GM19395 (cell line): ENCODE data around the gene TCF12.

Experiments
- ATAC-seq: cut with Tn5 transposase; IDR thresholded peaks from one replicate; pipeline ENCODE4 v1.9.1; 2021; ENCODE audit warnings: mild to moderate bottlenecking, moderate library complexity; ENCODE audit not compliant: unreplicated experiment

The TCF12 gene

DNA sequence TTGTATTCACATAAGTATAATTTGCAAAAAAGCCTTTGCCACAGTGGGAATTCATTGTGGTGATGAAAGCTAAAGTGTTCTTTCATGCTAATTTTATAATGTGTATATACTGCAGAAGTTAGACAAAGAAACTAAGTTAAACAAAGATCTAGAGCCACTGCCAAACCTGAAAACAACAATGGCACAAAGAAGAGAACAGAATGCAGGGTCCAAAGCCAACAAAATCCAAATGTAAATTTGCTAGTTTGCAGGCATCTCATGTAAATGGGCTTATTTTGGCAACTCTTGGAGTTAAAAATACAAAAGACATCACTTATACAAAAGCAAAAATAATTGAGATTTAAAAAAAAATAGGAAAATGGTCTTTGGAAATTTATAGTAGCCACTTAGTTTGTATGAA, 123.0 kb downstream of the TCF12 start:
- ATAC-seq: no peak

DNA sequence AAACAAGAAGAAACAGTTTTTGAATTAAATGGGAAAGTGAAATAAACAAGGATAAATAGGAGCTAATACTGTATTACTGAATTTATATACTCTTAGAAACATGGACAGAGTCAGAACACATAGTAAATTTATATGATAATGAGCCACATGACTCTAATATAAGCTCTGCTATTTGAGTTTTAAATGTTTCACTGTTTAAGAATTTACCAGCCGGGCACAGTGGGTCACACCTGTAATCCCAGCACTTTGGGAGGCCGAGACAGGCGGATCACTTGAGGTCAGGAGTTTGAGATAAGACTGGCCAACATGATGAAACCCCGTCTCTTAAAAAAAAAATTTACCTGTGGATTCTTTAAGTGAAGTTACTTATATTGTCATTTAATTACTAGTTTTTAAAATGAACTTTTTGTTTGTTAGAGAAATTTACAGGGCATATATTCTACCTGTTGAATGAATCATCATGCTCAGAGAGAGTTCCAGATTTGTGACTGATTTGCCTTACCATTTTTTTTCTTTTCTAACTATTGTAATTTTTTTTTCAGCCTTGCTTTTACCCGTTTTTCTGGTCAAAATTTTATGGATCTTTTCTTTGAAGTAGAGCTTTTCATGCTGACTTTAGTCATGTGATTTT, 125.7 kb downstream of the TCF12 start:
- ATAC-seq: no peak

DNA sequence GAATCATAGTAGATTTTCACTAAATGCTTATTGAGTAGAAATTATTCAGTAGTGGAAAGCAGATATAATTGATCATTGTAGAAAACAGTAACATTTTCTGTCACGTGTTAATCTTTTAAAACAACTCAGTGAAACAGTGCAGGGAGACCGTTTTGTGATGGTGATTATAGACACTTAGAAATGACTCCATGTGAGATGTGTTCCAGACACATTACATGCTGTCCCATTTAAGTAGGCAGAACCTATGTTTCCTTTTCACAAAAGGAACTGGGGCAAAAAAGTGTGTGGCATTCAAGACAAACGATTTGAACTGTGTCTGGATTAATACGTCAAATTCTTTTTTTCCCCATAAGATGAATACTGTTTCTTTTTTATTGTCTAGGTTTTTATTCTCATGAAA, 126.5 kb downstream of the TCF12 start:
- ATAC-seq: no peak

DNA sequence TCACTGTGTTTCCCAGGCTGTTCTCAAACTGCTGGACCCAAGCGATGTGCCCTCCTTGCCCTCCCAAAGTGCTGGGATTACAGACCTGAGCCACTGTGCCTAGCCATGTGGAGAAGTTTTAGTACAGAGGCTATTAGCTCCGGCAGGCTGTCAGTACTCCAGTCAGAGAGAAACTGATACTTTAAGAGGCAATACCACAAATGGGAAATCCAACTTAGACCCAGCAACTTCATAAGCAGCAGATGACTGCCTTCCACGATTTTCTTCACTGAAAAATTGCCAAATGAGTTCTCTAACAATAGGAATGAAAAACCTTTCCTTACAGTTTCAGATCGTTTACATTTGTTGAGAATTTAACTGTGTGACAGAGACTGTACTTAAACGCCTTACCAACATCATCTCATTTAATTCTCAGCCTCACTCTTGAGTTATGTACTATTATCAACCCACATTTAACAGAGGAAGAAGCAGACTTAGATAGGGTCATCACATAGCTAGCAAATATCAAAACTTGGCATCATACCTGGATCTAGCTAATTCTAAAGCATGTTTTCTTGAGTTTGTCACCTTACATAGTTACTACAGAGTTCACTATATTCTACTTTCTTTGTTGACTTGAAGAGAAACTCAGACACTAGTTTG, 127.4 kb downstream of the TCF12 start:
- peak; percentile 96 for ATAC-seq

DNA sequence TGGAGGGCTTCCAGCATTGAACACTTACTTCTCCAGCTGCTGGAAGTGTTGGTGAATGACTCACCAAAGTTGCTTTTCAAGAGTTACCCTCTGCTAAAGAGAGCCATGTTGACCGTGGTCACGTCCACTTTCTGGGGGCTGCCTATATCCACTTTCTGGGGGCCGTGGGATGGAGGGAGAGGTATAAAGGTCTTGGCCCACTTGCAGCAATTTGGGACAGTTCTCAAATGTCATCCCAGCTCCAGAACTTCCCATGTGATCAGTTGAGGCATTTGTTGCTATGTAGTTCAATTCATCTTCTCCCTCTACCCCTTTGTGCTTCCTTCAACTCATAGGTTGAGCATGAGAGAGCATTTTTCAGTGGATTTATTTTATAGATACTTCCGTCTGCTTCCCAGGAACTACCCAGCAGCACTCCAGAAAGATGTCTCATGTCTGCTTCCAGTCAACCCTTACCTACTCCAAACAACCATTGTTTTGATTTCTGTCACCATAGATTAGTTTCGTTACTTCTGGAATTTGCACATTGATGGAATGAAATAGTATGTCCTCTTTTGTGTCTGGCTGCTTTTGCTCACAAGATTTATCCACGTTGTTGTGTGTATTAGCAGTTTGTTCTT, 130.6 kb downstream of the TCF12 start:
- no peak for ATAC-seq

DNA sequence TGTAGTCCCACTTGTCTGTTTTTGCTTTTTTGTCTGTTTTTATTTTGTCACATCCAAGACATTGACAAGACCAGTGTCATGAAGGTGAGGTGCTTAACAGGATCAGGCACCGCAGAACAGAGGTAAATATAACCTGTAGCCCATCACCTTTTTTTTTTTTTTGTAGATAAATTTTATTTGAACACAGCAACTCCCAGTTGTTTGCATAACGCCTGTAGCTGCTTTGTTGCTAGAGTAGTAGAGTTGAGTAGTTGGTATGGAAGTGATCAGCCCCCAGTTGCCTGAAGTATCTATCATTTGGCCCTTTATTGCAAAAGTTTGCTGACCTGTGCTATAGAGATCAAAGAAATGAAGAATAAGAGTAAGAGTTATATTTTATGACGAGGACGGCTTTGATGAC, 135.0 kb downstream of the TCF12 start:
- ATAC-seq: no peak

DNA sequence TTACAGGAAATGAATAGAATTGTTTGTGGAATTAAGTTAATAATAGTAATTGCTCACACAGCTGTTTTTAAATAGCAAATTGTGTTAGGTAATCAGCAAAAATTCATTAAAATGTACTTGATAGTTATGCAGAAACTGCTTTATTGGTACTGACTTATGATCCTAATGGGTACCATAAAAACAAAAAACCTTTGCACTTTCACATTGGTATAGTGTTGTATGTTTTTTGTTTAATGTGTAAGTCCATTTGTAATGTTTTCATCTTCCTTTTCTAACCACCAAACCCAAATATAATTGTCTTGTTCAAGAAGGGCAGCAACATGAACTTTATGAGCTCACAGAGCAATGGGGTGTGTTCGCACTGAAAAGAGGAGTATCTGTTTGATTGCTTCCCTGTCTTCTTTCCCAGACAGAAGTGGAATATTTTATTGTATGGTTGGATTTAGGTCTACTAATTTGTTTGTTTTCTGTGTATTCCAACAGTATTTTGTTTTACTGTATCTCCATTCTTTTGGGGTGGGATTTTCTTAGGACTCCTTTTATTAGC, 135.8 kb downstream of the TCF12 start:
- no peak for ATAC-seq

DNA sequence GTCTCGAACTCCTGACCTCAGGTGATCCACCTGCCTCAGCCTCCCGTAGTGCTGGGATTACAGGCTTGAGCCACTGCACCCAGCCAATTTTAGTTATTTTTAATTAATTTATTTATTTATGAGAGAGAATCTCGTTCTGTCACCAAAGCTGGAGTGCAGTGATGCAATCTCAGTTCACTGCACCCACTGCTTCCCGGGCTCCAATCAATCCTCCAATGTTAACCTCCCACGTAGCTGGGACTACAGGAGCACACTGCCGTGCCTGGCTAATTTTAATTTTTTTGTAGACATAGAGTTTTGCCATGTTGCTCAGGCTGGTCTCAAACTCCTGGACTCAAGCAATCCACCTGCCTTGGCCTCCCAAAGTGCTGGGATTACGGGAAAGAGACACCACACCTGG, 137.9 kb downstream of the TCF12 start:
- ATAC-seq: no peak

DNA sequence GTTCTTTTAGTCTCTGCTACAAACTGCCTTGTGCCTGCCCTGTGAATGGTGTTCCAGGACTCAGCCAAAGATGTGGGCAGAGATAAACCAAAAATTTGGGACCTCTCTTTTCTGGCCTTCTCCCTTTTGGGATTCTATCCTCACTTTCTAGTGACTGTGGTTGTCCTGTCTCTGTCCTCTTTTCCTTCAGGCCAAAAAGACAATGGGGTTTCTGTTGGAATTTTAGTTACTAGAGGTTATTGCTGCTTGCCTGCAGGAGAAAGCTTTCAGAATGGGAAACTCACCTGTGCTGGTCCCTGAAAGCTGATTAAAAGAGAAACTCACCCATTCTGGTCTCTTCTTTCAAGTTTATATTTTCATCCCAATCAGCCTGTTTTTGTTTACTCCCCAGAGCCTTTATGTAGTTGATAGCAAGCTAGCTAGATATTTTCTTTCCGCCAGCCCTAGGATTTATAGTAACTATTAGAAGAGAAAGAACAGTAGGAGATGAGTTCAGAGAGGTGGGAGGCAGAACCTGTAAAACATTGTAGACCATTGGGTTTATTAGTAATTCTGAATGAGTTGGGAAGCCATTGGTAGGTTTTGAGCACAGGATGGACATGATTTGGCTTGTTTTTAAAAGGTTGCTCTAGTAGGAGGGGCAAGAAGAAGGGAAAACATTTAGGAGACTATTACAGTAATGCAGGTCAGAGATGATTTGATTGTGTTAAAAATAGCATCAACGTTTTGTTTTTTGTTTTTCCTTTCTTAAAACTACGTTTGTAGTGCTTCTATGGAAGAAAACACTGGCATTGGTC, 138.9 kb downstream of the TCF12 start:
- ATAC-seq: no peak

DNA sequence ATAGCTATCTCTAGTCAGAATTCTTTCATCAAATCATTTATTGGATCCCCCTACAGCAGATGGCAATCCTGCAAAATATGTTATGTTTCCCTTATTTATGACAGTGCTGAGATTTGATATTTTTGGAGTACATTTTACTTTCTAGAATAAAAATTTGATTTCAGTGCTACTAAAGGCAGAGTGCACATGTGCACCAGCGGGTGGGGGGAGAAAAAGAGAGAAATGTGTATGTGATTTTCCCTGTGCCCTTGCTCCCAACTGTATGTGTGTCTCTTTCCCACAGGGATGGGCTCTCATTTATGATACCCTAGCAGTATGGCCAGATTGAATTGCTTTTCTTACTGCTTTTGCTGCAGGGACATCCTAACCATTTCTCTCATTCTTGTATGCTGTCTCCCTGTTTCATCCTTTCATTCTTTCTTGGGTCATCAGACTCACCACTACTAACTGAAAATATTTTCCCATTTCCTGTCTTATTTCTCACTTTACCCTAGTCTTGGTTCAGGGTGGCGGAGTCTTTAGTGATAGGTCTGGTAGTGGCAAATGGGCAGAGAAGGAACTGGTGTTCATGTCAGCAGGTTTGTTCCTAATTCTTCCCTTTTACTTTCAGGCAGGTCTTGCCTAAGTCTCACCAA, 140.7 kb downstream of the TCF12 start:
- no peak for ATAC-seq

DNA sequence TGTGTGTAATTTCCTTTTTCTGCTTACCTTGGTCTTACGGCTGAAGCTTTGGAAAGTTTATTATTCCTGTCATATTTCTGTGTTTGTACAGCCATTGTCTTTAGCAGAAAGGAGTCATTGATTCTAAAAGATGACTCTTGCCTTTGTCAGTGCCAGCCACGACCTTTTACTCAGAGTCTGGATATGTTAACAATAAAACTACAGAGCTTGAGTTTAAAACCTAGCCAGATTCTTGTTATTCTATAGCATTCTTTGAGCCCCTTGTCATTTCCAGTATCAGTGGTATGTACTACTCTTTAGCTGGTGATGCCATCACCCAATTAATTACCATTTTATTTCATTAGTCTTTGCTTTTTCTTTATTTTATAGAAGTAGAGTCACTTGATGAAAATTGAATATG, 142.4 kb downstream of the TCF12 start:
- no peak for ATAC-seq

DNA sequence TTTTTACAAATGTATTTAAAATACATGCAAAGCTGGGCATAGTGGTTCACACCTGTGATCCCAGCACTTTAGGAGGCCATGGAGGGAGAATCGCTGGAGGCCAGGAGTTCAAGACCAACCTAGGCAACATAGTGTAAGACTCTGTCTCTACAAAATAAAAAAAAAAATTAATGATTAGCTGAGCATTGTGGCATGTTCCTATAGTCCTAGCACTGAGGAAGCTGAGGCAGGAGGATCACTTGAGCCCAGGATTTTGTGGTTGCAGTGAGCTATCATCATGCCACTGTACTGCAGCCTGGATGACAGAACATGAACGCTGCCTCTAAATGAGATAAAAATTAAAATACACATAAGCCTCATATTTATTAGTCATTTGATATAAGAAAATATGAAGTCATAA, 142.8 kb downstream of the TCF12 start:
- ATAC-seq: no peak

DNA sequence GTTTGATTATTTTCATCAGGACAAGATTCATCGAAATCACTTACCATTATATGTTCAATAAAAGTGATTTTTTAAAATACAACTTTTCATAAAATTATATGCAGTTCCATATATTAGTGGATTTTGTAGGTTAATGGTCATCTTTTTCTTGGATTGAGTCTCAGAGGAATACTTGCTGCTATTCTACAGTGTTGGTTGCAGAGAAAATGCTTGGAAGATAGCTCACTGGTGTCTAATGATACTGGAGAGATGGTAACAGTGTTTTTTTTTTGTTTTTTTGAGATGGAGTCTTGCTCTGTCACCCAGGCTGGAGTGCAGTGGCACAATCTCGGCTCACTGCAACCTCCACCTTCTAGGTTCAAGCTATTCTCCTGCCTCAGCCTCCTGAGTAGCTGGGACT, 143.3 kb downstream of the TCF12 start:
- ATAC-seq: no peak

DNA sequence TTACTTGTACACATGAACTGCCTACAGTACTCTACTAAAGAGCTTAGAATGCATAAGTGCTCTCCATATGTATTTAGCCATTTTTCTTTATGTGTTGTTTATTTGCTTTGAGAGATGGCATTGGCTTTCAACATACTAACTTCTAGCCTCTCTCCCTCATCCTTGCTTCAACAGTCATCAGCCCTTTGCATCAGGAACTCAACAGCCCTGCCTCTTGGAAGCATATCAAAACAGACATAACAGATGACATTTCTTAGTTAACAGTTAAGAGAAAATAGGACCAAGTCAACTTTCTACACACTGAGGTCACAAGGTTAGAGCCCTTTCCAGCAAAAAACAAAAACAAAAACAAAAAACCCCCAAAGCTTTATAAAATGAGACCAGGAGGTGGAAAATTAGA, 145.6 kb downstream of the TCF12 start:
- no peak for ATAC-seq

DNA sequence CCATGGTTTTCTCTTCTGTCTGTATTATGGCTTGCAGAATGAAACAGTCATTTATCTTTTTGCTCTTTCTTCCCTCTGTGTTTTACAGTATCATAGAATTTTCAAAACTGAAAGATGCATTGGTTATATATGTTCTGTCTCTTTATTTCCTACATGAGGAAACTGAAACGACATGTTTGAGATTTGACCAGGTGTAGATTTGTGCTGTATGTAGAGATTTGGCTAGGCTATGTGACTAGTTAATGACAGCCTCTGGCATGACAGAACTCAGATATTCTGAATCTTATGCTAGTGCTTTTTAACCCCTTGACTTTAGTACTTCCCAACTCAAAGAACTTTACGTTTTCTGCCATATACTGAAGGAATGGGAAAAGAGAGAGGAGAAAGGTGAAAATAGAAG, 151.0 kb downstream of the TCF12 start:
- ATAC-seq: no peak

DNA sequence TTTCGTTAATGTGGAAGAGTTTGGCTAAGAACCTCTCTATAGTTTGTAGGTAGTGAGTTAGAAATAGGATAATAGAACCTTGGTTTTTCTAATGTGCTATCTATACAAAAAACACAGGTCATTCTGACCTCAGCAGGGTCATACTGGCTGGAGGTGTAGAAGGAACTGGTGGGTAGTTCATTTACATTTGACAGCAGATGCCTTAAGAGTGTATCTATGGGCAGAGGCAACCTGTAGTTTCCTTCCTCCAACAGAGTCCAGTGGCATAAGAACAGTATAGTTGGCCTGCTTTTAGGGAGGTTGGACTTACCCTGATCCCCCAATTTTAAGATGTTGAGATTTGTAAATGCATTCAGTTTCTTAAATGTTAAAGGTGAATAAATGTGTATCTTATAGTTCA, 152.2 kb downstream of the TCF12 start:
- ATAC-seq: no peak

DNA sequence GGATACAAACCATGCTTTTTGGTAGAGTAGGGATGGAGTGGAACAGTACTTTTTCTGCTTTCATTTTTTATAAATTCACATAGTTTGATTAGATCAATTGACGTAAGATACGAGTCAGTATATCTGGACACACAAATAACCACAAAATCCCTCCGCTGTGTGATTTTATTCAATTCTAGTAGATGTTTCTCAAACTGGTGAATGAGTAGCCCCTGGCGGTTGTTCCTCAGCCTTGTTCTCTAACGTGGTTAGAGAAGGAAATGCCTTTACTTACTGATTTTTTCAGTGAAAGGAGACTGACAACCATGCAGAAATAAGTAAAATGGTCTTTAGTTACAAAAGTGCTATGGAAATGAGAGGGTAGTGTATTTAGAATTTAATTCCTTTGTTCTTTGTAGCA, 161.0 kb downstream of the TCF12 start:
- ATAC-seq: no peak

DNA sequence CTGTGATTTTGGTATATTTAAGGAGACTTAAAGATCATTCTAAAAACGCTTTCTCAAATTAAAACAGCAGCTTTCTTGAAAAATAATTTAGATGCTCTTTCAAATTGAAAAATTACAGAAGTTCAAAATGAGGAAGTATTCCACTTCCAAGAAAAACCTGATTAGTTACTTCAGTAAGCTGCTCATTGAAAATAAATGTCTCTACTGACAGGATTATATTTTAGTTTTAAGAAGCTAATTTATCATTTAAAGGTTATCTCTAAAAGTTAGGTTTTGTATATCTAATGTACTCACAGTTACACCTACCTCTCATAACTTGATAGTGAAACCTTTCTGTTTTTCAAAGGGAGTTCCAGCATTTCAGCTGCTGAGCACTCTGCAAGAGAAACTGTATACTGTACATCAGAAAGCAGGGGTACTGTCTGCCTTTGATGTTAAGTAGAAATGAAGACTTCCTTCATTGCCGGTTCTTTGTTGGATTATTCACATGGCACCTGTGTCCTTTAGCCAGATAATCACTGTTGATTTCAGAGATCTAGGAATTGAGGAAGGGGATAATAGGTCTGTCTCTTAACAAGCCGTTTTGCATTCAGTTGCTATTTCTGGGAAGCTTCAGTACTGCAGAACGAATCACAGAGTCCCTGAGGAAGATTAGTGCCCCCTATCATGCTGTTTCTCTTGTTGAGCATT, 161.6 kb downstream of the TCF12 start:
- peak; percentile 73 for ATAC-seq

DNA sequence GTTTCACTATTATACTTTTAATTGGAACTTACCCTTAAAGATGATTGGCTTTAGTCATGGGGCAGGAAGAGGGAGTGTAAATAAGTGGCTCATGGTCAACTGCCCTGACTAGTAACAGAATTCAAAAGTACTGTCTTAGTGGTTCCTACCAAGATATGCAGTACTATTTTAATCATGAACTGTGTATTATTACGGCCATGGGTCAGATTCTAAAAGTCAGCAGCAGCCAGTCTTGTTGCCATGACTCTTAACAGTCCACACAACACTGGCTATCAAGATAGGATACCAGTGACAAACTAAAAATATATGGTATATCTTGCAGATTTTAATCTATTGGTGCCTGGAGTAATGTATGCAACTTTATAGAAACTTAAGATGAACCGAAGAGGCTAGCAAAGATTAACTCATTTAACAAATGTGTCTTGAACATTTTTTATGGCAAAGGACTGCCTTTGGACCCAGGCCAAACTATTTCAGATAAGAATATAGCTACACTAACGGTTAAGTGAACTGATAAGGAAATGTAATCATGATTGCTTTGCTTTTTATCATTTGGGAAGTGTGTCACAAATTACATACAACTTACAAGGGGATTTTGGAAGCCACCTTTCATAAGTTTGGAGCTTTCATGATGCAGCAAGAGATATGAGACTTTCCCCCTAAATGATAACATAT, 163.7 kb downstream of the TCF12 start:
- no peak for ATAC-seq

DNA sequence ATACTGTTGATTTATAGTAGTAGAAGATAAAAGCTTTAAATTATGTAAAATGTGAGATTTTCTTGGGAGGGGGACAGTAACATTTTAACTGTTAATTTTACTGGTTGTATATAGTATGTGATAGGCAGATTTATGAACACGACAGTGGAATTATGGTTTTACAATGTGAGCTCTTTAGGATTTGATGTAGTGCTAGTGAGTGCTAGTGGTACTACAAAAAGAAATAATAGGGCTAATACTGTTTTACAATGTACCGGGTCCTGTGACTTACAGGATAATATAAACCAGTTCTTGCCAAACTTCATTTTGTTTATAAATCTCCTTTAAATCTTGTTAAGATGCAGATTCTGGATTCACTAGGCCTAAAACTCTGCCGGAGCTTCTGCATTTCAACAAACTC, 165.7 kb downstream of the TCF12 start:
- ATAC-seq: no peak
